CD14-positive monocyte (primary cell): ENCODE results near the gene ISLR2. TPM values are rescaled to one million over a fixed set of nuclear protein-coding genes. Genes with fewer than 3 reads are reported as not detected.

Experiments
- DNase-seq, 3 donors: peaks; one replicate each; pipeline ENCODE4 v3.0.0-alpha.2; 2011 to 2022
- H2AFZ ChIP-seq: 2 replicates; pipeline ENCODE4 v1.6.0; 2012; ENCODE audit warnings: mild to moderate bottlenecking, low read depth, low read length, inconsistent platforms; ENCODE audit not compliant: insufficient read depth, poor library complexity, severe bottlenecking
- H3K27ac ChIP-seq, 2 donors: 1 replicate in 1 of 2; 2 replicates in 1 of 2; pipeline ENCODE4 v1.5.1; 2012 to 2013; ENCODE audit warnings: low read length in 2 of 2, control low read depth in 1 of 2, inconsistent platforms in 1 of 2, low read depth in 1 of 2, mild to moderate bottlenecking in 1 of 2
- H3K27me3 ChIP-seq, 2 donors: one replicate each; pipeline versions ENCODE4 v1.6.0 to v1.6.1; 2011 to 2013; ENCODE audit warnings: low read length in 2 of 2; ENCODE audit not compliant: control insufficient read depth in 2 of 2, insufficient read depth in 2 of 2
- H3K36me3 ChIP-seq, 2 donors: replicated peaks in 1 of 2; 1 replicate in 1 of 2; 2 replicates in 1 of 2; pipeline versions ENCODE4 v1.5.1 to v1.6.1; 2012 to 2013; ENCODE audit warnings: low read length in 2 of 2, control low read depth in 1 of 2, inconsistent platforms in 1 of 2, mild to moderate bottlenecking in 1 of 2; ENCODE audit not compliant: insufficient read depth in 2 of 2, control insufficient read depth in 1 of 2
- H3K4me1 ChIP-seq, 2 donors: 1 replicate in 1 of 2; 2 replicates in 1 of 2; pipeline versions ENCODE4 v1.5.1 to v1.6.1; 2012 to 2013; ENCODE audit warnings: low read length in 2 of 2, control low read depth in 1 of 2, inconsistent platforms in 1 of 2, mild to moderate bottlenecking in 1 of 2, moderate library complexity in 1 of 2; ENCODE audit not compliant: insufficient read depth in 2 of 2, control insufficient read depth in 1 of 2
- H3K4me2 ChIP-seq: replicated peaks from 2 replicates; pipeline ENCODE3; 2012; ENCODE audit warnings: low read length, moderate library complexity, mild to moderate bottlenecking; ENCODE audit not compliant: poor library complexity, severe bottlenecking; ENCODE audit errors: extremely low read depth
- H3K4me3 ChIP-seq, 3 experiments: fragments of 200-600 bp in 1 of 3; sonication (generic) in 1 of 3; replicated peaks in 1 of 3; 1 replicate in 2 of 3; 2 replicates in 1 of 3; pipeline ENCODE4 v1.5.1; 2011 to 2013; ENCODE audit warnings: low read length in 3 of 3, mild to moderate bottlenecking in 3 of 3, control low read depth in 2 of 3, low read depth in 2 of 3, inconsistent platforms in 1 of 3, moderate library complexity in 1 of 3
- H3K79me2 ChIP-seq: 2 replicates; pipeline ENCODE4 v1.6.0; 2012; ENCODE audit warnings: mild to moderate bottlenecking, control low read depth, inconsistent platforms, low read length, moderate library complexity; ENCODE audit not compliant: insufficient read depth
- H3K9ac ChIP-seq: 2 replicates; pipeline ENCODE4 v1.6.0; 2017; ENCODE audit warnings: low read length, mild to moderate bottlenecking; ENCODE audit not compliant: insufficient read depth, poor library complexity, severe bottlenecking
- H3K9me3 ChIP-seq, 2 donors: replicated peaks in 1 of 2; 1 replicate in 1 of 2; 2 replicates in 1 of 2; pipeline versions ENCODE4 v1.5.1 to v1.6.1; 2012 to 2013; ENCODE audit warnings: low read length in 2 of 2, control low read depth in 1 of 2; ENCODE audit not compliant: control insufficient read depth in 1 of 2, insufficient read depth in 1 of 2
- H4K20me1 ChIP-seq: 2 replicates; pipeline ENCODE4 v1.6.0; 2012; ENCODE audit warnings: mild to moderate bottlenecking, low read length, control low read depth, moderate library complexity; ENCODE audit not compliant: insufficient read depth
- H3K27ac Mint-ChIP-seq, 7 donors: one replicate each; pipeline ENCODE4 v1.8.0; 2020; ENCODE audit warnings: mild to moderate bottlenecking in 7 of 7, mixed read lengths in 7 of 7, moderate library complexity in 6 of 7, inconsistent platforms in 2 of 7
- H3K27me3 Mint-ChIP-seq, 3 donors: one replicate each; pipeline ENCODE4 v1.8.0; 2021 to 2022; ENCODE audit warnings: low read depth in 3 of 3, mild to moderate bottlenecking in 3 of 3, mixed read lengths in 3 of 3, moderate library complexity in 3 of 3, inconsistent platforms in 1 of 3
- H3K36me3 Mint-ChIP-seq, 2 donors: one replicate each; pipeline ENCODE4 v1.8.0; 2020; ENCODE audit warnings: mixed read lengths in 2 of 2, inconsistent platforms in 1 of 2, mild to moderate bottlenecking in 1 of 2
- H3K4me1 Mint-ChIP-seq: one replicate; pipeline ENCODE4 v1.8.0; 2020; ENCODE audit warnings: mild to moderate bottlenecking, mixed read lengths
- H3K4me3 Mint-ChIP-seq, 2 donors: one replicate each; pipeline ENCODE4 v1.8.0; 2020; ENCODE audit warnings: mild to moderate bottlenecking in 2 of 2, mixed read lengths in 2 of 2, moderate library complexity in 1 of 2
- H3K9me3 Mint-ChIP-seq, 7 donors: one replicate each; pipeline ENCODE4 v1.8.0; 2020 to 2022; ENCODE audit warnings: mixed read lengths in 7 of 7, mild to moderate bottlenecking in 6 of 7, moderate library complexity in 6 of 7, inconsistent platforms in 2 of 7
- WGBS: methylation state at CpG from one replicate; pipeline ENCODE4 v1.1.5; 2013; ENCODE audit warnings: missing lambda C conversion rate; ENCODE audit not compliant: insufficient coverage; 5-methylcytosine and 5-hydroxymethylcytosine counted together
- intact Hi-C, 2 donors: fragments of 100-400 bp; cut with micrococcal nuclease; formaldehyde crosslinking; loops; one replicate each; pipeline versions ENCODE4 v1.15.0 to v1.15.1; 2023
- polyA plus RNA-seq, 3 donors: library from polyadenylated mRNA; depleted of rRNA in 1 of 3; unstranded in 2 of 3; stranded (reverse) in 1 of 3; fragments of 300-500 nt in 2 of 3; fragments of >200 nt in 1 of 3; fragmentation: Illumina TruSeq in 2 of 3; gene quantifications; 1 replicate in 2 of 3; 2 replicates in 1 of 3; pipeline ENCODE4 v1.2.3, GENCODE V29; 2012 to 2021
- TF ChIP-seq, protein P1 (sequence below): fragments of 200-600 bp; IDR thresholded peaks from one replicate; pipeline ENCODE4 v1.8.0; 2022; ENCODE audit warnings: antibody characterized with exemption, mild to moderate bottlenecking

The ISLR2 gene
- polyA plus RNA-seq, 3 donors: not detected

DNA sequence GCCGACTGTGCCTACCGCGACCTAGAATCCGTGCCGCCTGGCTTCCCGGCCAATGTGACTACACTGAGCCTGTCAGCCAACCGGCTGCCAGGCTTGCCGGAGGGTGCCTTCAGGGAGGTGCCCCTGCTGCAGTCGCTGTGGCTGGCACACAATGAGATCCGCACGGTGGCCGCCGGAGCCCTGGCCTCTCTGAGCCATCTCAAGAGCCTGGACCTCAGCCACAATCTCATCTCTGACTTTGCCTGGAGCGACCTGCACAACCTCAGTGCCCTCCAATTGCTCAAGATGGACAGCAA is 44.5 kb downstream of the ISLR2 start:
- TF ChIP-seq, protein P1, sequence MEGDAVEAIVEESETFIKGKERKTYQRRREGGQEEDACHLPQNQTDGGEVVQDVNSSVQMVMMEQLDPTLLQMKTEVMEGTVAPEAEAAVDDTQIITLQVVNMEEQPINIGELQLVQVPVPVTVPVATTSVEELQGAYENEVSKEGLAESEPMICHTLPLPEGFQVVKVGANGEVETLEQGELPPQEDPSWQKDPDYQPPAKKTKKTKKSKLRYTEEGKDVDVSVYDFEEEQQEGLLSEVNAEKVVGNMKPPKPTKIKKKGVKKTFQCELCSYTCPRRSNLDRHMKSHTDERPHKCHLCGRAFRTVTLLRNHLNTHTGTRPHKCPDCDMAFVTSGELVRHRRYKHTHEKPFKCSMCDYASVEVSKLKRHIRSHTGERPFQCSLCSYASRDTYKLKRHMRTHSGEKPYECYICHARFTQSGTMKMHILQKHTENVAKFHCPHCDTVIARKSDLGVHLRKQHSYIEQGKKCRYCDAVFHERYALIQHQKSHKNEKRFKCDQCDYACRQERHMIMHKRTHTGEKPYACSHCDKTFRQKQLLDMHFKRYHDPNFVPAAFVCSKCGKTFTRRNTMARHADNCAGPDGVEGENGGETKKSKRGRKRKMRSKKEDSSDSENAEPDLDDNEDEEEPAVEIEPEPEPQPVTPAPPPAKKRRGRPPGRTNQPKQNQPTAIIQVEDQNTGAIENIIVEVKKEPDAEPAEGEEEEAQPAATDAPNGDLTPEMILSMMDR: no peak
- no peak overlapping the region for H2AFZ ChIP-seq
- no peak overlapping the region for H3K4me2 ChIP-seq
- Mint-ChIP-seq H3K27me3 (peaks cover 6 to 11% (median 9%) of the 10 kb centered on the region in 3 donors), H3K4me1 (no peaks in the 10 kb centered on the region), H3K9me3 (no peaks in the 10 kb centered on the region), H3K36me3 (no peaks in the 10 kb centered on the region), H3K27ac (no peak overlapping the region), H3K4me3 (no peak overlapping the region)
- 96% methylated on average over 14 of the region's 14 CpGs for WGBS
- no peaks in the 10 kb centered on the region for H3K36me3 ChIP-seq
- no peak overlapping the region for H3K4me3 ChIP-seq
- intact Hi-C loops: no loop called here
- no peaks in the 10 kb centered on the region for H3K9me3 ChIP-seq
- H3K27ac ChIP-seq: no peak overlapping the region
- no peaks in the 10 kb centered on the region for H3K4me1 ChIP-seq
- H4K20me1 ChIP-seq: no peaks in the 10 kb centered on the region
- H3K9ac ChIP-seq: no peak overlapping the region
- H3K27me3 ChIP-seq: no peaks in the 10 kb centered on the region
- DNase-seq: no peak
- H3K79me2 ChIP-seq: no peaks in the 10 kb centered on the region

DNA sequence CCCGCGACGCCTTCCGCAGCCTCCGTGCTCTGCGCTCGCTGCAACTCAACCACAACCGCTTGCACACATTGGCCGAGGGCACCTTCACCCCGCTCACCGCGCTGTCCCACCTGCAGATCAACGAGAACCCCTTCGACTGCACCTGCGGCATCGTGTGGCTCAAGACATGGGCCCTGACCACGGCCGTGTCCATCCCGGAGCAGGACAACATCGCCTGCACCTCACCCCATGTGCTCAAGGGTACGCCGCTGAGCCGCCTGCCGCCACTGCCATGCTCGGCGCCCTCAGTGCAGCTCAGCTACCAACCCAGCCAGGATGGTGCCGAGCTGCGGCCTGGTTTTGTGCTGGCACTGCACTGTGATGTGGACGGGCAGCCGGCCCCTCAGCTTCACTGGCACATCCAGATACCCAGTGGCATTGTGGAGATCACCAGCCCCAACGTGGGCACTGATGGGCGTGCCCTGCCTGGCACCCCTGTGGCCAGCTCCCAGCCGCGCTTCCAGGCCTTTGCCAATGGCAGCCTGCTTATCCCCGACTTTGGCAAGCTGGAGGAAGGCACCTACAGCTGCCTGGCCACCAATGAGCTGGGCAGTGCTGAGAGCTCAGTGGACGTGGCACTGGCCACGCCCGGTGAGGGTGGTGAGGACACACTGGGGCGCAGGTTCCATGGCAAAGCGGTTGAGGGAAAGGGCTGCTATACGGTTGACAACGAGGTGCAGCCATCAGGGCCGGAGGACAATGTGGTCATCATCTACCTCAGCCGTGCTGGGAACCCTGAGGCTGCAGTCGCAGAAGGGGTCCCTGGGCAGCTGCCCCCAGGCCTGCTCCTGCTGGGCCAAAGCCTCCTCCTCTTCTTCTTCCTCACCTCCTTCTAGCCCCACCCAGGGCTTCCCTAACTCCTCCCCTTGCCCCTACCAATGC is 45.1 kb downstream of the ISLR2 start:
- Histone ChIP-seq H3K4me2 (no peak overlapping the region), H3K9me3 (no peaks in the 10 kb centered on the region), H3K36me3 (no peaks in the 10 kb centered on the region), H3K27me3 (no peaks in the 10 kb centered on the region), H2AFZ (no peak overlapping the region), H3K4me1 (no peaks in the 10 kb centered on the region), H3K27ac (no peak overlapping the region), H3K79me2 (no peaks in the 10 kb centered on the region), H4K20me1 (no peaks in the 10 kb centered on the region), H3K4me3 (no peak overlapping the region), H3K9ac (no peak overlapping the region)
- no peak for DNase-seq
- Mint-ChIP-seq H3K9me3 (no peaks in the 10 kb centered on the region), H3K27ac (no peak overlapping the region), H3K36me3 (no peaks in the 10 kb centered on the region), H3K4me3 (no peak overlapping the region), H3K4me1 (no peaks in the 10 kb centered on the region), H3K27me3 (peaks cover 6 to 9% (median 8%) of the 10 kb centered on the region in 3 donors)
- intact Hi-C loops: no loop called here
- WGBS: 93% methylated on average over 45 of the region's 45 CpGs
- TF ChIP-seq, protein P1: no peak
